Endodermal cell (in vitro differentiated cells): ENCODE results near the gene IQCH. TPM values are rescaled to one million over a fixed set of nuclear protein-coding genes. Genes with fewer than 3 reads are reported as not detected.

Experiments used
- DNase-seq: peaks from one replicate; pipeline ENCODE4 v3.0.0-alpha.2; 2017
- H3K27ac ChIP-seq: 2 replicates; pipeline ENCODE4 v1.5.1; 2013; ENCODE audit warnings: mild to moderate bottlenecking, low read depth, low read length, moderate library complexity
- H3K27me3 ChIP-seq: 2 replicates; pipeline ENCODE4 v1.6.1; 2013; ENCODE audit warnings: mild to moderate bottlenecking, low read length, moderate library complexity; ENCODE audit not compliant: insufficient read depth, control insufficient read depth, poor library complexity, severe bottlenecking
- H3K36me3 ChIP-seq: 2 replicates; pipeline ENCODE4 v1.7.0; 2013; ENCODE audit warnings: mild to moderate bottlenecking, low read length, moderate library complexity; ENCODE audit not compliant: control insufficient read depth, insufficient read depth
- H3K4me1 ChIP-seq: one replicate; pipeline ENCODE4 v1.7.0; 2013; ENCODE audit warnings: low read length; ENCODE audit not compliant: control insufficient read depth, insufficient read depth
- H3K4me3 ChIP-seq: 2 replicates; pipeline ENCODE4 v1.5.1; 2013; ENCODE audit warnings: mild to moderate bottlenecking, low read length, moderate library complexity
- H3K9ac ChIP-seq: 2 replicates; pipeline ENCODE4 v1.6.1; 2013; ENCODE audit warnings: mild to moderate bottlenecking, low read length, moderate library complexity; ENCODE audit not compliant: poor library complexity, severe bottlenecking; ENCODE audit errors: extremely low read depth
- H3K9me3 ChIP-seq: 2 replicates; pipeline ENCODE4 v1.6.1; 2013; ENCODE audit warnings: mild to moderate bottlenecking, low read length, moderate library complexity; ENCODE audit not compliant: control insufficient read depth
- H3K27ac Mint-ChIP-seq: 2 replicates; pipeline ENCODE4 v1.8.0; 2020; ENCODE audit warnings: mixed read lengths
- H3K27me3 Mint-ChIP-seq: 2 replicates; pipeline ENCODE4 v1.8.0; 2021; ENCODE audit warnings: mild to moderate bottlenecking, mixed read lengths; ENCODE audit not compliant: insufficient read depth
- H3K36me3 Mint-ChIP-seq: 2 replicates; pipeline ENCODE4 v1.8.0; 2020; ENCODE audit warnings: low read depth, mixed read lengths
- H3K4me1 Mint-ChIP-seq: 2 replicates; pipeline ENCODE4 v1.8.0; 2020; ENCODE audit warnings: mixed read lengths
- H3K4me3 Mint-ChIP-seq: 2 replicates; pipeline ENCODE4 v1.8.0; 2020; ENCODE audit warnings: mild to moderate bottlenecking, moderate library complexity, mixed read lengths
- H3K9me3 Mint-ChIP-seq: 2 replicates; pipeline ENCODE4 v1.8.0; 2020; ENCODE audit warnings: mild to moderate bottlenecking, mixed read lengths
- WGBS, 2 experiments: methylation state at CpG; one replicate each; pipeline versions ENCODE4 v1.1.5 to v1.1.7; 2013; ENCODE audit warnings: missing lambda C conversion rate in 2 of 2, mixed read lengths in 1 of 2; ENCODE audit not compliant: insufficient coverage in 1 of 2, insufficient read length in 1 of 2; 5-methylcytosine and 5-hydroxymethylcytosine counted together
- total RNA-seq, 2 donors: library from RNA; stranded (reverse); fragmentation: NEBNext Ultra II Directional in 1 of 2; extraction: Animal tissue kit (Norgen Biotek cat#: 25700) in 1 of 2; gene quantifications; 2 replicates in 1 of 2; 3 replicates in 1 of 2; pipeline ENCODE4 v1.2.1, GENCODE V29; 2021
- TF ChIP-seq, protein P1 (sequence below): fragments of 200-600 bp; sonication (generic); conservative IDR thresholded peaks from 2 replicates; pipeline ENCODE4 v1.5.0; 2021; ENCODE audit warnings: antibody characterized with exemption, mild to moderate bottlenecking

Gene IQCH
- total RNA-seq, 2 donors from 2014 or later, result 6.2 to 12.8 TPM

DNA sequence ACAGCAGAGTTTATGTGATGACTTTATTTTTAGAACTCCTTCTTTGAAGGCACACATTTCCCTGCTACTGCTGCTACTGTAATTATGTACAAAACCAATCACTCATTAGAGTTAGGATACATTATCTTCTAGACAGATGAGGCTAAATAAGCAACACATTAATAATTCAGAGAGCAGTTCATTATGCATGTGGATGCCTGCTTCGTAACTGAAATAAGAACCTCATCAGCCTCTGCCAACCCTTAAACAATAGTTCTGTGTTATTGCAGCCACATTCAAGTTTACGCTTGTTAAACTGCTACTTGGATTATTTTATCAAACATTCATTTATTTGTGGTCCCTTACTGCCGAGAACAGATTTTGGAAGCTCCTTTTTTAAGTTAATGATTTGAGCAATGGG lies 213.8 kb downstream of the IQCH start:
- Histone ChIP-seq H3K9ac (no peak overlapping the region), H3K4me1 (no peaks in the 10 kb centered on the region), H3K9me3 (no peaks in the 10 kb centered on the region), H3K27me3 (peaks cover 61% of the 10 kb centered on the region), H3K27ac (no peak overlapping the region), H3K4me3 (no peak overlapping the region), H3K36me3 (no peaks in the 10 kb centered on the region)
- no peak for DNase-seq
- peaks cover 6% of the 10 kb centered on the region for H3K4me1 Mint-ChIP-seq
- H3K4me3 Mint-ChIP-seq, result no peak overlapping the region
- H3K27me3 Mint-ChIP-seq, result peaks cover 33% of the 10 kb centered on the region
- H3K36me3 Mint-ChIP-seq, result no peaks in the 10 kb centered on the region
- 95 to 100% methylated on average over 1 to 2 of the region's 3 CpGs for WGBS, 2 experiments
- TF ChIP-seq, protein P1, sequence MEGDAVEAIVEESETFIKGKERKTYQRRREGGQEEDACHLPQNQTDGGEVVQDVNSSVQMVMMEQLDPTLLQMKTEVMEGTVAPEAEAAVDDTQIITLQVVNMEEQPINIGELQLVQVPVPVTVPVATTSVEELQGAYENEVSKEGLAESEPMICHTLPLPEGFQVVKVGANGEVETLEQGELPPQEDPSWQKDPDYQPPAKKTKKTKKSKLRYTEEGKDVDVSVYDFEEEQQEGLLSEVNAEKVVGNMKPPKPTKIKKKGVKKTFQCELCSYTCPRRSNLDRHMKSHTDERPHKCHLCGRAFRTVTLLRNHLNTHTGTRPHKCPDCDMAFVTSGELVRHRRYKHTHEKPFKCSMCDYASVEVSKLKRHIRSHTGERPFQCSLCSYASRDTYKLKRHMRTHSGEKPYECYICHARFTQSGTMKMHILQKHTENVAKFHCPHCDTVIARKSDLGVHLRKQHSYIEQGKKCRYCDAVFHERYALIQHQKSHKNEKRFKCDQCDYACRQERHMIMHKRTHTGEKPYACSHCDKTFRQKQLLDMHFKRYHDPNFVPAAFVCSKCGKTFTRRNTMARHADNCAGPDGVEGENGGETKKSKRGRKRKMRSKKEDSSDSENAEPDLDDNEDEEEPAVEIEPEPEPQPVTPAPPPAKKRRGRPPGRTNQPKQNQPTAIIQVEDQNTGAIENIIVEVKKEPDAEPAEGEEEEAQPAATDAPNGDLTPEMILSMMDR, result no peak
- H3K9me3 Mint-ChIP-seq, result no peaks in the 10 kb centered on the region
- no peak overlapping the region for H3K27ac Mint-ChIP-seq

DNA sequence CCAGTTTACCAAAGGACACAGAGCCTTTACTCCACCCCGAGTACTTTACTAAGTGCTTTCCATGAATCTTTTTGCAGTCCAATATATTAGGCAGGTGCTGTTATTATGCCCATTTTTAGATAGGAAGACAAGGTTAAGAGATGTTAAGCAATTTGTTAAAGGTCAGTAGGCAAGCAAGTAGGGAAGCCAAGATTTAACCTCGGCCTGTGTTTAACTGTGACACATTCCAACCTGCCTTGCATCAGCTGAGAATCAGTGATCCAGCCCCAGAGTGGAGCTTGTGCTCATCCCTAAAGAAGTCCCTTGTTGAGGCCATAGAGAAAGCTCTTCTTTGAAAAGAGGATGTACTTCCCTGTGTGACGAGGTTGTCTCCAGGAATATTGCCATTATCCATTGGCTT lies 215.1 kb downstream of the IQCH start:
- DNase-seq, result no peak
- Histone ChIP-seq H3K27me3 (peaks cover 66% of the 10 kb centered on the region), H3K4me3 (no peak overlapping the region), H3K4me1 (peaks cover 2% of the 10 kb centered on the region), H3K9ac (no peak overlapping the region), H3K9me3 (no peaks in the 10 kb centered on the region), H3K36me3 (no peaks in the 10 kb centered on the region), H3K27ac (no peak overlapping the region)
- H3K9me3 Mint-ChIP-seq, result no peaks in the 10 kb centered on the region
- H3K4me1 Mint-ChIP-seq, result peaks cover 9% of the 10 kb centered on the region
- H3K4me3 Mint-ChIP-seq, result no peak overlapping the region
- H3K27ac Mint-ChIP-seq, result no peak overlapping the region
- TF ChIP-seq, protein P1, result no peak
- 93 to 97% methylated on average over 3 of the region's 3 CpGs for WGBS, 2 experiments
- H3K27me3 Mint-ChIP-seq, result peaks cover 33% of the 10 kb centered on the region
- no peaks in the 10 kb centered on the region for H3K36me3 Mint-ChIP-seq

DNA sequence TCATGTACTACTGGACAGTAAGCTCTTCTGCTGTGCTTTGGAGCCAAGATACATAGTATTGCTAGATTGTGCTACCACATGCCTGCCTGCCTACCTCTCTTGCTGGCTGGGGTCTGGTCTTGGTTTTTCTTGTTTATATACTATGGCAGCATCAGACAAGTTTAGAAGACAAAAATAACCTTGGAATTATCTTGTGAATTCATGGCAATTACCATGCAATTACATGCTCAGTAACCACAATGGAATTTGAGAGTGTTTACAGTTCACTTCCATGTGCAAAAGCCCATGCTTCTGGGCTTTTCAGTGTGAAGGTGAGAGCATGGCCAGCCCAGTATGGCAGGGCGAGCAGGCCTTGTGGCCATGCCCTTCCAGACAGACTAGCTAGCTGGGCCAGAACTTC lies 218.4 kb downstream of the IQCH start:
- Histone ChIP-seq H3K27ac (no peak overlapping the region), H3K9ac (no peak overlapping the region), H3K9me3 (no peaks in the 10 kb centered on the region), H3K27me3 (peaks cover 64% of the 10 kb centered on the region), H3K4me3 (no peak overlapping the region), H3K36me3 (no peaks in the 10 kb centered on the region), H3K4me1 (peaks cover 2% of the 10 kb centered on the region)
- 71 to 94% methylated on average over 1 of the region's 1 CpG for WGBS, 2 experiments
- peaks cover 25% of the 10 kb centered on the region for H3K27me3 Mint-ChIP-seq
- TF ChIP-seq, protein P1, result no peak
- DNase-seq, result no peak
- peaks cover 3% of the 10 kb centered on the region for H3K4me1 Mint-ChIP-seq
- no peak overlapping the region for H3K27ac Mint-ChIP-seq
- H3K36me3 Mint-ChIP-seq, result no peaks in the 10 kb centered on the region
- no peaks in the 10 kb centered on the region for H3K9me3 Mint-ChIP-seq
- no peak overlapping the region for H3K4me3 Mint-ChIP-seq
